Measurements from ENCODE around the gene GALR3.
"Not testable (repeated sequence)": the region's sequence is repeated elsewhere in the genome, so short reads cannot be mapped to it uniquely, and the experiment has no call there.

The GALR3 gene

GRCh38 chr22:37823134-37823985 lies at the start of gene GALR3:
Gene GALR3, plus strand, starts transcription at chr22:37823382. Its CDS starts 25 bp downstream, at chr22:37823407.
- no peak for DNase-seq

GRCh38 chr22:37774728-37775127 lies 48.5 kb upstream of the GALR3 start:
- no peak for DNase-seq

GRCh38 chr22:37775785-37776638 lies 47.2 kb upstream of the GALR3 start:
- DNase-seq = no peak

- DNase-seq = no peak
These were observed 46.6 kb upstream of the GALR3 start for GRCh38 chr22:37776639-37777005.

GRCh38 chr22:37777122-37777687 lies 46.0 kb upstream of the GALR3 start:
- DNase-seq = no peak

GRCh38 chr22:37778370-37779009 lies 44.7 kb upstream of the GALR3 start:
- DNase-seq = no peak

- no peak for DNase-seq
These were observed 41.6 kb upstream of the GALR3 start for GRCh38 chr22:37781434-37782059.

GRCh38 chr22:37782340-37783168 lies 40.6 kb upstream of the GALR3 start:
- no peak for DNase-seq

- DNase-seq = no peak
These were observed 38.2 kb upstream of the GALR3 start for GRCh38 chr22:37784829-37785495.

GRCh38 chr22:37790234-37790633 lies 32.9 kb upstream of the GALR3 start:
- DNase-seq = no peak

GRCh38 chr22:37792494-37792893 lies 30.7 kb upstream of the GALR3 start:
- DNase-seq = no peak

- DNase-seq = no peak
These were observed 28.8 kb upstream of the GALR3 start for GRCh38 chr22:37794376-37794775.

GRCh38 chr22:37796079-37796478 lies 27.1 kb upstream of the GALR3 start:
- no peak for DNase-seq

- not testable (repeated sequence) for DNase-seq
These were observed 25.9 kb upstream of the GALR3 start for GRCh38 chr22:37797259-37797658.

- DNase-seq = no peak
These were observed 25.2 kb upstream of the GALR3 start for GRCh38 chr22:37797874-37798500.

- DNase-seq = not testable (repeated sequence)
These were observed 23.2 kb upstream of the GALR3 start for GRCh38 chr22:37799979-37800378.

- DNase-seq = no peak
These were observed 21.3 kb upstream of the GALR3 start for GRCh38 chr22:37801946-37802309.

GRCh38 chr22:37802310-37803194 lies 20.6 kb upstream of the GALR3 start:
- DNase-seq = peak; percentile 22

GRCh38 chr22:37803195-37803638 lies 20.0 kb upstream of the GALR3 start:
- no peak for DNase-seq

All from DMS 273 treated with DMSO at 0.1 percent for 48 hours (cell line).